NCI-H146 treated with DMSO at 0.1 percent for 48 hours (cell line): ENCODE data around the gene NFIB.

Source experiments
- DNase-seq: peaks from one replicate; lab custom pipeline; 2025; ENCODE audit not compliant: unreplicated experiment; lab: John Stamatoyannopoulos, UW

NFIB gene

DNA sequence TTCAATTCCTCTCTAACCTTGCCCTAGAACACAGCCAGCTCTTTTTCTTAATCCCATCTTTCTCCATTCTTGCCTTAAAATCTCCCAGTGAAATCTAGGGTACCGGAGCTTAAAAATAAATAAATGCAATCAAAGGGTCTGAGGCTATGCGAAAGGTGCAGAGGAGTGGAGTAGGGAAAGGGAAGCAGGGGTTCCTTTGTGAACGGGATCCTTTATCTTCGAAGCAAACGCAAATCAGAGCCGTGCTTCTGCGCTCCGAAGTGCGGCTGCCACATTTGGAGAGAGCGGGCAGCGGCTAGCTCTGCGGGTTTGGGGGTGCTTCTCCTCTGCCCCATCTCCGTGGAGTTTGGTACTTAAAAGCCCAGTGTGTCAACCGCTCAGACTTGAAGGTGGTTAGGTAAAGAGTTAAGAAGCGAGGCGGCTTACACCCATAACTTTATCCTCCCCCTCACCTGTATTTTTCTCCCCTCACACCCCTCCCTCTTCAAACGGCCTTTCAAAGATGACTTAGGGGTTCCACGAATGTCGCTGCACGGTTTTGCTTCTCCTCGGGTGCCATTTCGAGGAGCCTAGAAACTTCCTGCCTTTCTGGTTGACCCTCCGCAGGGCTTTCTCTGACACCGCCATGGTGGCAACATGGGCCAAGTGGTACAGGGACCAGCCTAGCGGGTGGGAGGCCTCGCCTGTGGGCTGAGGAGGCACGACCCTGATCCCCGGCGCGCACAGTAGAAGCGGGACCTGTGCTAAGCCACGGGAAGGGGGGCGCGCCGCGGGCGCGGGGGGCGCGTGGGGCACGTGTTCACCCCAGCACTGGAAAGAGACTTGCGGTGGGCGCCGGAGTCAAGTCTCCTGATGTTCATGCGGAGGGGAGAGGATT is 31.7 kb upstream of the NFIB start:
- DNase-seq = no peak

DNA sequence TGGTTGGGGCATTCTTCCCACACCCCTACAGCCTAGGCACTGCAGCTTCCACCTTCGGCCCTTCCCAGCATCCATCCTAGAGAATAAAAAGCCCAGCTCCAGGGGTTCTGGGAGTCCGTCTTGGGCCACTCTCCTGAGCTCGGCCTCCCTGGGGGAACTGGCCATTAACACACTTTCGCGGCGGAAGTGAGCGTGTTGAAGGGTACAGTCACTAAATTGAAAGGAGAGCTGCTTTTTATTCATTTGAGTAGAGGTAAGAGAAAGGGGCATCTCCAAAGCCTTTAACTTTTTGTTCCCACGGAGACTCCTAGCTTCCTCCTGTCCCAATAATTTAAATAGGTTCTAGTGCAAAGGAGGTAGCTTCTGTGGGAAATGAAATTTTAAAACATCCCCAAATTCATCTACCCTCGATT is 31.0 kb upstream of the NFIB start:
- DNase-seq = no peak

DNA sequence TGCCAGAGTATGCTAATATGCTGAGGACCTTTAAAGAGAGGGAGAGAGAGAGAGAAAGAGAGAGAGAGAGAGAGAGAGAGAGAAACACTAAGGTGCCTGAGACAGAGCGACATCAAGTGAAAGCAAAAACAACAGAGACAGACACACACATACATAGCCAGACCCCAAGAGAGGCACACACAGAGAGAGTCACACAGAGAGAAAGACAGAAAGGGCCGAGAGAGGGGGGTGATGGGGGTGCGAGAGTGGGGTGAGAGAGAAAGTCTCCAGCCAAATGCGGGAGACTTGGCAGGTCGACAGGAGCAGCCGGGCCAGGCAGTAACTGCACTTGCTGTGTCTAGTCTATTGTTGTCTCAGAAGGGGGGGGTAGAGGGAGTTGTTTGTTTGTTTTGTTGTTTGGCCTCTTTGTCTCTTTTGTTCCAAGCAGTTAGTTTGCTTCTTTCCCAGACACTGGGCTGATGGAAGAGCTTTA is 30.1 kb upstream of the NFIB start:
- peak; percentile 88 for DNase-seq

DNA sequence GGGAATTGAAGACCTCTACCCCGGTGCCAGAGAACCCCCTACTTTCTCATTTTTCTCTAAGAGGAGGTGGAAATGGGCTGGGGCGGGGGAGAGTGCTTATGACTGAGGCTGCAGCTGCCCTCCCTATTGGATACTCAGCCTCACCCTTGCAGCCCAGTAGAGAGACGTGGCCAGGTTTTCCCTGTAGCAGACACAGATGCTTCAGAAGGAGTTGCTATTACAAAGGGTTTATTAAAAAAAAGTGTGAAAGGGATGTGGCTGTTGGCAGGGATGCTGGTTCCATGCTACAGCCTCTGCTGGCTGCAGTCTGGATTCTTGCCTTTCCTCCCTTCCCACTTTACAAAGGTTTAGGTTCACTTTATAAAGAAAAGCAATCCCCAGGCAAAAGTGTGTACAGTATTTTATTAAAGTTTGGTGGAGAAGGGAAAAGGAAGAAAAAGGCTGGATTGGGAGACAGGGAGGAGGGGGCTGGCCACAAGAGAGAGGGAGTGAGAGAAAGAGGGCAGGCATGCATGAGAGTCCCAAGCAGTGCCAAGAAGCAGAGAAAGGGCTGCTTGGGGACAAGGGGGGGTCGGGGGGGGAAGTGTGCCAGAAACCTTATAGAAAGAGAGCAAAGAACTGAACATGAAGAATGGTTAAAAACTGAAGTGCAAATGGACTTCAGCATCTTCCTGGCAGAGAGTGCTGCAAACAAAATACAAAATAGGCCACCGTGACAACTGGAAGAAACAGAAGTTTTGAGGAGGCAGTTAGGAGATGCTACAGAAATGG is 29.5 kb upstream of the NFIB start:
- no peak for DNase-seq

DNA sequence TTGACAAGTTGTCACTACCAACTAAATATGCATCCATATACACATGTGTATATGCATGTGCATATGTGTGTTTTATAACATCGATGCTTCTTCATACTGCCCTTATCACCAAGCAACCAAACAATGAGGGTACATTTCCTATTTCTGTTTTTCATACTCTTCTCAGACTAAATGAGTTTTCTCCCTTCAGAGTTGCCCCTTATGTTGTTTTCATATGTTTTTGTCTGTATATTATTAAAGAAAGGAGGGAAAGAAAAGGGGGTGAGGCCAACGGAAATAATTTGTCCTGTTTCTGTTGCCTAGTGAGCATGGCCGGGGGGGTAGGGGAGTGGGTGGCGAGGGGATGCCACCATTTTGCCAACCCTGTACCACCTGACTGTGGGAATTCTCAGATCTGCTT is 28.8 kb upstream of the NFIB start:
- DNase-seq = no peak

DNA sequence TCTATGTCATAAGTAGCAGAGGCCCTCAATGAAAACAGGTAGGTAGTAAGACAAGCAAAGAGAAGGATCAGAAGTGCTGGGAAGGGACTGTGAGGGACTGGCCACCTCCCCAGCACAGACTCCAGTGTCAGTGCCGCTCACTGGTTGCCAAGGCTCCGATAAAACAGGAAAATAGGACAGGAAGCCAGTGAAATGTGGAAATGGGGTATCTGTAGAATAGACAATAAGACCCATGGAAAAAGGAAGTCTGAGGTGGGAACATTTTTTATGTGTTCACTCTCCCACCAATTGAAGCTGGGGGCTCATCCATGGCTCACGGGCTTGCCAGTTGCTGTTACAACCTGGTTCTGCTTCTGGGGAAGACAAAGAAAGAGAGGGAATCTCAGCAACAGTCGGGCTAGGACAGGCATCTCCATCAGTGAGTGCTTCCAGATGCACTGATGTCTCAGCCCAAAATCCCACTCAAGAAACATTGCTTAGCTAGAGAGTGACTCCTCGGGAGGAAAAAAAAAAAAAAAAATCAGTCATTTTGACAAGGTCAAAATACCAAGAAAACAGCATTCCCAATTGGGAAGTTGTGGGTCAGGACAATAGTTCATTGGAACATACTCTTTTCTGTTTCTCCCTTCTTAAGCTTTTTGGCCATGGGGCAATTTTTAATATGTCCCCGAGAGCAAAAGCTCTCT is 27.6 kb upstream of the NFIB start:
- no peak for DNase-seq

DNA sequence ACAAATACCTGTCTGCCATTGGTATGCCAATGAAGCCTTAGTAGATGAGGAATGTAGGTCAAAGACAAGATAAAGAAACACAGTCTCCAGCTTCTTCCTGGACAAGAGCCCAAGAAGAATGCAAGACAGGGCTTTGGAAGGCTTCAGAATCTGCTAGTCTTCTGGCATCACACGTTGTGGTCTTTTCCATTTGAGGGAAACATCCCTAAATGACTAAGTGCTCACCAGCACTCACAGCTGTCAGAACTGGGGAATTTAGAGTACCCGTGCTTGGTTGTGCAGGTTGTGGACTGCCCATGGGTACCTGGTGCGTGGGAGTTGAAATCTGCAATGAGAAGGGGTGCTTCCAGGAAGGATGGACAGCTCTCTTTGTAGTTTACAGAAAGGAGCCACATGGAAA is 27.1 kb upstream of the NFIB start:
- no peak for DNase-seq

DNA sequence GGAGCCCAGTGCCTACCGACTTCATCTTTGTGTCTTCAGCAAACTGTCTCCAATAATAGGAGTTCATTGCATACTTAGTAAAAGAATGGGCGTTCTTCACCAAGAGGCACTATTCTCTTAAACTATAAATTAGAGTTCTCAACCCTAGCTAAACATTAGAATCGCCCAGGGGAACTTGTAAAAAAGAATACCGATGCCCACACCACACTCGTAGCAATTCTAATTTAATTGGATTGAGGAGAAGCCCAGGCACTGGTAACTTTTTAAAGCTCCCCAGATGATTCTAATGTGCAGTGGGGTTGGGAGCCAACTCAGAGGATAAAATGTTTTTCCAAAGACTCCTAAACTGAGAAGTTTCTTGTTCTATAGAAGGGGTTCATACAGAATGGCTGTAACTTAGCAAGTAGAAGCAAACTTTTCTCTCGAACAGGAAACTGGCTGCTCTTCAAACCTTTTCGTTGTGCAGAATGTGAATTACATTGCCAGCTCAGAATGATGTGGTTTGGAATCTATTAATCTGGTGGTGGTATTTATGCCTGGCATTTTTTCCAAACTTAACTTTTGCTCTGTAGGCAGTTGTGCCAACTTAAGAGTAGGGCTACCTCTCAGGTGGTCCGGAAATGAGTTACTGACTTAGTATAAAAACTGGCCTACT is 26.4 kb upstream of the NFIB start:
- DNase-seq = no peak

DNA sequence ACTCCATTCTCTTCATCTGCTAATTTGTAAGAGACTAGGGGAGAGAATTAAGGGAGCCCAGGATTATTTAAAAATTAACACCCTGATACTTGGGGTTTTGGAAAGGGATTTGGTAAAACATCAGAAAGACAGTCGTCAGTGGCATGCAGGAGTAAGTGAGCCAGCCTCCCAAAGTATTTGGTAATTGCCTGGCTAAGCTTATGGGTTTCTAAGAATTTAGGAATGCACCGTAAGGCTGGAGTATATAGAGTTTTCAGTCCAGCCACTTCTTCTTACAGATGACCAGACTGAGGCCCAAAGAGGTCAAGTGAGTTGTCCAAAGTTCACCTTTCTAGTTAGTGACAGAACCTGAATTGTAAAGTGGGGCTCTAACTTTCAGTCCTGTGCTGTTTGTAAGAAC is 25.8 kb upstream of the NFIB start:
- no peak for DNase-seq

DNA sequence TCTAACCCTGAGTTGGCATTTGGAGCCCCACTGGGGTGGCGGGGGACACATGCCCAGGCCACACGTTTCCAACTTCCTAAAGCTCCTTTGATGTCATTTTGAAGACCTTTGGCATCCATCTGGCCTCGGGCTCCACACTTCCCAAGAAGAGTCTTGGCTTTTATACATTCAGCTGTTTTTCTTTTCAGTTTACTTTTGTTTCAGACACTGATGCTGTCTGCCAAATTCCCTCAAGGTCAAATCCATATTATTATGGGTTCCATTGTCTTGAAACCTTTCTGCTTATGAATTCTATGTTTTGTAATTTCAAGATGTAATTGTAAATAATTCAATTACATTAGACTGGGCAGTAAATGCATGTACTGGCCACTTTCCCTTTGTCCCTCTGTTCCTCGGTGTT is 23.7 kb upstream of the NFIB start:
- DNase-seq = no peak

DNA sequence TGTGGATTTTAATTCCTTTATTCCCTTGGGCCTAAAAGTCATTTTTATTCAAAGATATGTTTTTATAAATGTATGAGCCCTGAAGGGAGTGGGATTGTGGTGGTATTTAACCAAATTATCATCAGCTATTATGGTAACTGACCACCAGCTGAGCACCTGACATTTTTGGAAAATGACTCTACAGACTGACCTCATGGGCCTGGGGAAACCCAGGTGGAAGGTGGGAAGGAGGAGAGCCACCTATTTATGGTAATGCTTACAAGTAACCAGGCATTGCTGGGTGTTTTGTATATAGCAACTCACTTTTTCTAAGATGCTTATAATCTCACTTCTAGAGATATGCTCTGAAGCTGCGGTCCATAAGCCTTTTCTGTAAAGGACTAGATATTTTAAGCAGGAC is 22.3 kb upstream of the NFIB start:
- no peak for DNase-seq

DNA sequence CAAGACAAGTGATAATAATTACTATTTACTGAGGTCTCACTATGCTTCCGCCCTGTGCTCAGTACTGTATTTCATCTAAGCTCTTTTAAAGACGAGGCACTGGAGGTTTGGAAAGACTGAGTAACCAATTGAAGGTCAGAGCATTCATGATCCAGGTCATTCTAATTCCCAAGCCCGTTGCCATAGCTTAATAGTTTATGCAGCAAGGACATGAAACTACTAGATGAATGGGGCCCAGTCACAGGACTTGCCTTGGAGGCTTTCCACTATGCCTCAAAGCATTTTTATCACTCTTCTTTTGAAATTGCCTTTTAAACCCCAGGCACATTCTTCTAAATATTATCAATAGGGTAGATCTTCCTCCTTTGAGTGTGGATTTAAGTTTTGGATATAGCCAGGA is 17.2 kb upstream of the NFIB start:
- DNase-seq = no peak

DNA sequence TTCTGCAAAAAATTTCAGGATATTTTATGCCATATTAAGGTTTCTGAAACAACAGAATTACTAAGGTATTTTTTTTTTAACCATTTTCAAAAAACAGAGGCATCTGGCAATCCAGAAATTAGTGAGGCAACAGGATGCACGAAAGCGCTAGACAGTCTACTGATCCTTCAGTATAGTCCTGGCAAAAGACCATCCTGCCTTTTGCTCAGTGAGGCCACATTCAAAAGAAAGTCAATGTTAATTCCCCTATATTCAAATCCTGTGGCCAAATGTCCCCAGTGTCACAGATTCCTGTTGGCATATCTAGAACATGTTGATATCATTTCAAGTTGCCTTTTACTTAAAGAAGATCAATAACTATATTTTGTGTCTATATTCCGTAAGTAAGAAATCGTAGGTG is 13.1 kb upstream of the NFIB start:
- no peak for DNase-seq

DNA sequence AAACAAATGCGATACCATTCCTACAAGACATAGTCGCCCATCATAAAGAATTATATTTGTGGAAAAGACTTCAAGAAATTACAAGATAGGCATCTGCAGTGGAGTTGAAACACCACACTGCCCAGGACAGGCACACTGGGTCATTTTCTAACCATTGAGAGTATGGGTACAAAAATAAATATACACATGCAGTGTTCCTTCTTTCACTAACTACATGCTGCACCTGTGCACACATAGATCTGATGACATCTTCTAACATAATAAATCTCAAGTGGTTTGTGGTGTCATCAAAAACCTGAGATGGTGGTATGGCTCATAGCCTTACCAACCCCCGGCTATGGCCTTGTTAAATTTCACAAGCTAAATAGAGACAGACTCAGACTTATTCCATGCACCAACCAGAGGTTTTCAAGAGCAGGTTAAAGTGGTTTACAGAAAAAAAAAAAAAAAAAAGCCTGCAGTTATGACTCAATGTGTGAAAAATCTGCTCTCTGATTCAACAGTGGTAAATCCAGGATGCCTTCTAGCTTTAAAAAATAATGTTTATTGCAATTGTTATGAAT is 12.4 kb upstream of the NFIB start:
- DNase-seq = peak; percentile 98

DNA sequence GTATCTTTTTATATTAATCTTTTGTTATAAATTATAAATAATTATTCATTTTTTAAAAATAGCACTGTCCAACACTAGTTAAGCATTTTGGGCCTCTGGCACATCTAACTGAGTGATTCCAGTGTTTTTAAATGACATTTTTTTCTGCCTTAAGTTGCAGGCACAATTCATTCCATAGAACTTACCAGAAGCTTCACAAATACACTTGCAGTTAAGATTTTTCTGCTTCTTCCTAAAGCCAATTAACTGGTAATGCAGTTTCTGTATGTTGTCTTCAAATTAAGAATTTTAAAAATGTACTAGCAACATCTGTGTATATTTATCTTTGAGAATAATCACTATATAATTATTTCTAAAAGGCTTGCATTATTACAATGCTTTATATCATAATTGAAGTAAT is 11.2 kb upstream of the NFIB start:
- peak; percentile 49 for DNase-seq

DNA sequence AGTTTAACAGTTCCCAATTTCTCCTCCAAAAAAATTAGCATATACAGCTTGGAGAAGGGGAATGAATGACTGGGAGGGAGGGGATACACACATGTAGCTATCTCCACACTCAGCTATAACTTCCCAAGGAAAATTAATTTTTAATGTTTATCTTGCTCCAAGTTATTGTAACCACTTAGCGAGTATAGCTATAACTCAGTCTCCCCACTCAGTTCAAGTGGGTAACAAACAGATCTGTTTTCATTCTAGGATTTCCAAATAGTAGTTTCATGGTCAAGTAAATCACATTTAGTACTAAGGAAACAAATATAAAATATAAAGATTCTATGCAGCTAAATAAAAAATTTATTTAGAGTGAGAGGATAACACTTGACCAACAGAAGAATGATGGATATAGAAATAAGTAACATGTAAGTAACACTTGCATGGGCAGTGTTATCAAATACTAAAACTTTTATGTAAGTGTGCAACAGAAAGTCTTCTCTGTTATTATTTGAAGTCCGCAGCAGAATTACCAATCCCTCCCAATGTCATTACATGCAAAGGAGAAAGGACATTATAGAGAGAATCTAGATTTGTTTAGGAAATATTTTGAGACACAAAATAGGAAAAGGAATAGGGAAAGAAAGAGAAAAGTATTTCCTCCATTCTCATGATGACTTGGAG is 10.2 kb upstream of the NFIB start:
- no peak for DNase-seq

DNA sequence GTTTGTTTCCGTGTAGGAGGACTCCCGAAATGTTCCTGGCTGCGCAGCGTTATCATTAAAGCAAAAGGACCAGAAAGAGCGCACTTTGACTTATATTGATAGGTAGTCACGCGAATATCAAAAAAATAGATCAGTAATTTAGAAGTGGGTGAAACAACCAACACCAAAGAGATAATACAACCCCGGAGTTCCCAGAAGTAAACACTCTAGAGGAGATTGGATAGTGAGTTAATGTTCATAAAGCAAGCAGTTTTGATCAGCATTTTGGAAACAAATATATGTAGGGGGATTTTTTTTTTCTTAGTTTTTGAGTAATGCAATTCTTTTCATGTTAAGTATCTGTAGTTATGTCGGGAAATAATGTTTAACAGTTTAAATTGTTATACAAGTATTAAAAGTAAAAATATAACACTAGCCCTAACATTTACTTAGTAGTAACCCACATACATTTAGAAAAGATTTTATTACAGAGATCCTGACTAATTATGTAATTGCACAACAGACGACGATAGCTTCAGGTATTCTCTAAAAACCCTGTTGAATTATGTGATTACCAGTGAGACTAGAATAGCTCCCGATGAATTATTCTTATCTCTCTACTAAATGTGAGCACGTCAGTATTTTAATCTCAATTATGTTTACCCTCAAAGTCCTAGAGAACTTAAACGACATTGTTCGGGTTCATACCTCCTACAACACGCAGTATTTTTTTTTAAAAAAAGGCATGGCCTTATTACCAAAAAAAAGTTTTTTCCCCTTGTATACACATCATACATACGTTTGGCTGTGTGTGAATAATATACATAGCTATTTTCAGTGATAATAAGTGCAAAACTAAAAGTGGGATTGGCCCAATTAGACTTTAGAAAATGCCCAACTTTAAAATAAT is 9.4 kb upstream of the NFIB start:
- DNase-seq = peak; percentile 87

DNA sequence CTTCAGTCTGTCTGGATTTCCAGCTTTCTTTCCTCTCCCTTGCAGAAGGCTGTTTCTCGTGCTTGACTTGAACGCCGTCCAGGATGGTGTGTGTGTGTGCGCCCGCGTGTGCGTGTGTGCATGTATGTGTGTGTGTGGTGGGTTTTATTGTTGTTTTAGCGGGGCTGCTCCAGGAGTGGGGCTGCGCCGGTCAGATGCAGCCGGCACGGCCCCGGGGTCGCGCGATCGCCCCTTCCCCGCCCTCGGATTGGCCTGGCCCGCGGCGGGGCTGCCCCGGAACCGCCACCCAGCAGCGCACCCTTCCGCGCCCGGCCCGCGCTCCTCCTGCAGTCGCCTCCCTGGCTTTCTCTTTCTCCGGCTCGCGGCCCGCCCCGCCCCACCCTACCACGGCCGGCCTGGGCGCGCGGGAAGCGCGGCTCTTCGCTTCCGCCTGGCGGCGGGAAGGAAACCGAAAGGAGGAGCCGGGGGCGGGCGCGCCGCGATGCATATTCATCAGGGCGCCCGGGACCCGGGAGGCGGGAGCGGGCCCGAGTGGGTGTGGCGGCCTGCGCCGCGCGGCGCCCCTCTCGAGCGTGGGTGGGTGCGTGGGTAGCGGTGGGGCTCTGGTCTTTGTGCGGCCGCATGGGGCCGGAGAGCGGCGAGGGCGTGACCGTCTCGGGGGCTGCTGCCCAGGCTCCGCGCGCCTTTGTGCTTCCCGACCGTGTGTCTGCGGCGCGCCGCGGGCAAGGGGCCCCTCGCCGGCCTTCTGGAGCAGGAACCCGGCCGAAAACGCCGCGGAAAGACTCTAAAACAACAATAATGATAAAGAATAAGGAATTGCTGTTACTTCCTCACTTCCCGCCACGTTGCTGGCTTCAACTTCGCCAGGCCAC is 8.5 kb upstream of the NFIB start:
- peak; percentile 94 for DNase-seq
